Measurements from ENCODE around the gene RD3L. TPM values are rescaled to one million over a fixed set of nuclear protein-coding genes. Genes with fewer than 3 reads are reported as not detected.
A peak's percentile ranks its signal among the peaks of the same experiment; 100 is the strongest.
"Not testable (repeated sequence)": the region's sequence is repeated elsewhere in the genome, so short reads cannot be mapped to it uniquely, and the experiment has no call there.

The RD3L gene
- polyA plus RNA-seq, 12 donors, result not detected

GRCh38 chr14:103928011-103928890, 14.1 kb downstream of the RD3L start, which contains the start of gene TDRD9:
TDRD9 (plus strand) TSS chr14:103928456; CDS start chr14:103928510, 54 bp downstream.
- no peak for DNase-seq

GRCh38 chr14:103927566-103927965, 14.8 kb downstream of the RD3L start:
- DNase-seq, result no peak

- no peak for DNase-seq
Observed at GRCh38 chr14:103925316-103925715, 17.0 kb downstream of the RD3L start.

GRCh38 chr14:103923863-103924262, 18.5 kb downstream of the RD3L start:
- no peak for DNase-seq

- DNase-seq, result not testable (repeated sequence)
Observed at GRCh38 chr14:103921855-103922200, 20.5 kb downstream of the RD3L start.

GRCh38 chr14:103920981-103921854, 21.1 kb downstream of the RD3L start:
- DNase-seq, result peak; percentile 97

- no peak for DNase-seq
Observed at GRCh38 chr14:103916636-103917262, 25.6 kb downstream of the RD3L start.

GRCh38 chr14:103915616-103916015, 26.7 kb downstream of the RD3L start:
- no peak for DNase-seq

GRCh38 chr14:103910984-103911383, 31.3 kb downstream of the RD3L start:
- no peak for DNase-seq

GRCh38 chr14:103910262-103910935, 31.9 kb downstream of the RD3L start:
- DNase-seq, result peak; percentile 69

GRCh38 chr14:103909531-103910261, 32.6 kb downstream of the RD3L start:
- DNase-seq, result no peak

- DNase-seq, result no peak
Observed at GRCh38 chr14:103908580-103908979, 33.7 kb downstream of the RD3L start.

- no peak for DNase-seq
Observed at GRCh38 chr14:103905842-103906456, 36.4 kb downstream of the RD3L start.

- no peak for DNase-seq
Observed at GRCh38 chr14:103904493-103905107, 37.7 kb downstream of the RD3L start.

GRCh38 chr14:103899833-103900232, 42.5 kb downstream of the RD3L start:
- DNase-seq, result no peak

GRCh38 chr14:103899316-103899715, 43.0 kb downstream of the RD3L start:
- DNase-seq, result no peak

- DNase-seq, result no peak
Observed at GRCh38 chr14:103898711-103899110, 43.6 kb downstream of the RD3L start.

- DNase-seq, result no peak
Observed at GRCh38 chr14:103898204-103898603, 44.1 kb downstream of the RD3L start.

- DNase-seq, result no peak
Observed at GRCh38 chr14:103897075-103897947, 45.0 kb downstream of the RD3L start.
